Skin epidermis (tissue), 12 donors: ENCODE data around the gene PCK1.

Experiments used
- H3K27ac ChIP-seq, 21 experiments: fragments of 200-600 bp; sonication (generic) in 11 of 21; one replicate each; pipeline ENCODE4 v1.5.0; 2020; ENCODE audit warnings: mild to moderate bottlenecking in 3 of 21, inconsistent platforms in 2 of 21, moderate library complexity in 2 of 21
- H3K4me3 ChIP-seq, 7 experiments: fragments of 200-600 bp; sonication (generic) in 2 of 7; one replicate each; pipeline ENCODE4 v1.5.0; 2020; ENCODE audit warnings: inconsistent platforms in 2 of 7, mild to moderate bottlenecking in 2 of 7, moderate library complexity in 1 of 7

Gene PCK1

GRCh38 chr20:57558614-57559288, 2.2 kb upstream of the PCK1 start:
- Histone ChIP-seq H3K4me3 (no peak overlapping the region), H3K27ac (no peak overlapping the region)

- Histone ChIP-seq H3K4me3 (no peak overlapping the region), H3K27ac (no peak overlapping the region)
These were observed 1.6 kb upstream of the PCK1 start for GRCh38 chr20:57559289-57559634.

GRCh38 chr20:57559658-57560553, 1.0 kb upstream of the PCK1 start:
- Histone ChIP-seq H3K4me3 (no peak overlapping the region), H3K27ac (no peak overlapping the region)

- H3K4me3 ChIP-seq = no peak overlapping the region
These were observed 708 bp downstream of the PCK1 start for GRCh38 chr20:57561356-57562279.

GRCh38 chr20:57562541-57563465, 1.9 kb downstream of the PCK1 start:
- H3K27ac ChIP-seq = no peak overlapping the region
- no peak overlapping the region for H3K4me3 ChIP-seq

More at GRCh38 chr20:57561356-57562279, 708 bp downstream of the PCK1 start:
- no peak overlapping the region for H3K27ac ChIP-seq

GRCh38 chr20:57563522-57563921, 2.6 kb downstream of the PCK1 start:
- Histone ChIP-seq H3K27ac (no peak overlapping the region), H3K4me3 (no peak overlapping the region)

GRCh38 chr20:57564180-57564802, 3.4 kb downstream of the PCK1 start:
- H3K27ac ChIP-seq = no peak overlapping the region
- H3K4me3 ChIP-seq = no peak overlapping the region

- no peak overlapping the region for H3K27ac ChIP-seq
- no peak overlapping the region for H3K4me3 ChIP-seq
These were observed 4.2 kb downstream of the PCK1 start for GRCh38 chr20:57564951-57565642.

- no peak overlapping the region for H3K4me3 ChIP-seq
- no peak overlapping the region for H3K27ac ChIP-seq
These were observed 5.5 kb downstream of the PCK1 start for GRCh38 chr20:57566399-57566798.

GRCh38 chr20:57566803-57567459, 6.0 kb downstream of the PCK1 start:
- Histone ChIP-seq H3K27ac (no peak overlapping the region), H3K4me3 (no peak overlapping the region)

GRCh38 chr20:57567471-57568079, 6.7 kb downstream of the PCK1 start:
- Histone ChIP-seq H3K4me3 (no peak overlapping the region), H3K27ac (no peak overlapping the region)

GRCh38 chr20:57568088-57568896, 7.4 kb downstream of the PCK1 start:
- Histone ChIP-seq H3K4me3 (no peak overlapping the region), H3K27ac (no peak overlapping the region)

- H3K27ac ChIP-seq = no peak overlapping the region
These were observed 8.1 kb downstream of the PCK1 start for GRCh38 chr20:57568960-57569359.

GRCh38 chr20:57570145-57570850, 9.4 kb downstream of the PCK1 start:
- Histone ChIP-seq H3K4me3 (no peak overlapping the region), H3K27ac (no peak overlapping the region)

More at GRCh38 chr20:57568960-57569359, 8.1 kb downstream of the PCK1 start:
- H3K4me3 ChIP-seq = no peak overlapping the region

GRCh38 chr20:57570920-57571319, 10.0 kb downstream of the PCK1 start:
- no peak overlapping the region for H3K4me3 ChIP-seq
- no peak overlapping the region for H3K27ac ChIP-seq
